K562 (cell line): Measurements from ENCODE around the gene WWP2. TPM values are rescaled to one million over a fixed set of nuclear protein-coding genes. Genes with fewer than 3 reads are reported as not detected.

Experiments used
- CREB5 ChIP-seq: fragments of 250-450 bp; sonication (Bioruptor Pico); IDR thresholded peaks from 2 replicates; pipeline ENCODE4 v1.5.0; 2020; ENCODE audit warnings: mild to moderate bottlenecking
- E2F4 ChIP-seq: sonication (generic); formaldehyde crosslinking; IDR thresholded peaks from 2 replicates; pipeline ENCODE4 v1.8.0; 2022; ENCODE audit warnings: mild to moderate bottlenecking, low read depth, missing genetic modification reagents
- ELK1 ChIP-seq: sonication (generic); formaldehyde crosslinking; IDR thresholded peaks from 2 replicates; pipeline ENCODE4 v1.8.1; 2022; ENCODE audit warnings: missing genetic modification reagents
- FOXK1 ChIP-seq: sonication (generic); formaldehyde crosslinking; IDR thresholded peaks from 2 replicates; pipeline ENCODE4 v1.8.0; 2022; ENCODE audit warnings: missing genetic modification reagents, mild to moderate bottlenecking, borderline replicate concordance
- IFI16 ChIP-seq: fragments of 250-450 bp; sonication (Bioruptor Pico); IDR thresholded peaks from 2 replicates; pipeline ENCODE4 v2.1.2; 2022; ENCODE audit warnings: mild to moderate bottlenecking, inconsistent platforms
- IRF2 ChIP-seq: sonication (generic); formaldehyde crosslinking; IDR thresholded peaks from 2 replicates; pipeline ENCODE4 v1.8.1; 2022; ENCODE audit warnings: mild to moderate bottlenecking, missing genetic modification reagents
- MCM7 ChIP-seq, 2 experiments: fragments of 450-650 bp; IDR thresholded peaks; 2 replicates each; pipeline ENCODE4 v1.6.1; 2016 to 2018
- PHTF2 ChIP-seq: fragments of 250-450 bp; sonication (Bioruptor Pico); IDR thresholded peaks from 2 replicates; pipeline ENCODE4 v1.5.0; 2021; ENCODE audit warnings: mild to moderate bottlenecking
- PML ChIP-seq: IDR thresholded peaks from 2 replicates; pipeline ENCODE4 v1.6.1; 2012; ENCODE audit warnings: low read length, inconsistent platforms
- RAD51 ChIP-seq: fragments of 450-650 bp; IDR thresholded peaks from 2 replicates; pipeline ENCODE4 v1.7.1; 2016; ENCODE audit warnings: low read depth, mild to moderate bottlenecking, borderline replicate concordance
- REST ChIP-seq, 2 experiments: fragments of 450-650 bp; formaldehyde crosslinking in 1 of 2; IDR thresholded peaks; 2 replicates each; pipeline versions ENCODE4 v1.4.0 to v1.6.1; 2014 to 2020; ENCODE audit warnings: mild to moderate bottlenecking in 2 of 2, borderline replicate concordance in 1 of 2, low read depth in 1 of 2
- ZBTB17 ChIP-seq: fragments of 450-650 bp; formaldehyde crosslinking; IDR thresholded peaks from 2 replicates; pipeline ENCODE4 v1.4.0; 2020; ENCODE audit warnings: mild to moderate bottlenecking
- polyA plus RNA-seq, 8 experiments: library from polyadenylated mRNA; depleted of rRNA in 4 of 8; stranded (reverse) in 5 of 8; unstranded in 3 of 8; fragments of >200 nt; fragmentation: Nextera tagmentation in 2 of 8; fragmentation: Illumina TruSeq in 1 of 8; extraction: Ambion mirVana in 2 of 8; extraction: Trizol in 1 of 8; gene quantifications; 2 replicates each; pipeline versions ENCODE4 v1.2.1 to v1.2.3, GENCODE V29; 2011 to 2014; ENCODE audit warnings: inconsistent platforms in 1 of 8, missing spikeins in 1 of 8
- total RNA-seq, 7 experiments: library from RNA; depleted of rRNA in 6 of 7; stranded (reverse); fragments of >200 nt in 6 of 7; fragmentation: Illumina TruSeq in 2 of 7; extraction: Trizol in 2 of 7; gene quantifications; 2 replicates each; pipeline versions ENCODE4 v1.2.1 to v1.2.3, GENCODE V29; 2011 to 2021; ENCODE audit warnings: low replicate concordance in 1 of 7
- TF ChIP-seq, protein P1 (sequence below): fragments of 200-400 bp; formaldehyde crosslinking; IDR thresholded peaks from 2 replicates; pipeline ENCODE4 v1.6.1; 2017; ENCODE audit warnings: mild to moderate bottlenecking, low read depth, low read length, moderate library complexity

WWP2 gene
- total and polyA plus RNA-seq, 9 of the 15 experiments (the other 6 are each of a cell fraction or from before 2014, with no cell fraction given), result 1.9 to 34.4 (median 14.6) TPM

DNA sequence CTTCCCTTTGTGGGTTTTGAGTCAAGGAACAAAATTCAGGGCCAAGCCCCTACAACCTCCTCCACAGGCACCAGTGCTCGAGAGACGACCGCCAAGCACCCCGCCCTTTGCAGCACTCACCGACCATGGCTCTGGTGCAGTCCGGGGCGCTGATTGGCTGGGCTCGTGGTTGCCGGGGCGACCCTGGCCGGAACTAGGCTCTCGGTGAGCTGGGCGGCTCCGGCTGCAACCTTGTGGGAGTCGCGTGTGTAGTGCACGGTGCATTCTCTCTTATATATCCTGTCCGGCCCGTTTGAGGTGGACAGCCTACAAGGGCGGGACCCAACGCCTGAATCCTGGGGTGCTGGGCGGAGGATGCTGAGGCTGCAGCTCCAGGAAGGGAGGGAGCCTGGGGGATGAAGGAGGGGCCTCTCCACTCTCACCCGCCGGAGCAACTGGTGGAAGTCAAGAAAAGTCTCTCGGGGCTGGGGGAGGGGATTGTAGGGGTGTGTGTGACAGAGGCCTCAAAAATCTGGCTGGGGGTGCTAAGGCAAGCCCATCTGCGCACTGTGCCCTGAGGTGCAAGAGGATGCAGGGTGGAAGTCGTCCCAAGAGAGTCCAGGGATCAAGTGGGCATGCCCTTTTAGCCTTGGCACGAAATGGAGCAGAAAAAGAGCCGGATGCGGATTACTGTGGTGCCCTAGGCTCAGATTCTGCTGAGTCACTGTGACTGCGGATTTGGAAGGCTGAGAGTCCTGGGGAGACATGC lies 35.6 kb upstream of the WWP2 start, which contains the start of gene NQO1 (continued):
- TF ChIP-seq REST (IDR thresholded peaks at IDR 0.05; ENCODE audit: borderline replicate concordance) (peak; percentile 35), REST (CRISPR knock-in tag; IDR thresholded peaks at IDR 0.05; ENCODE audit: low read depth) (no peak), PHTF2 (no peak), IRF2 (CRISPR knock-in tag) (no peak), ELK1 (CRISPR knock-in tag) (no peak), FOXK1 (CRISPR knock-in tag) (0 out of 2 replicates have a peak, but pooled peaks have one; percentile 62), PML (peak; percentile 53; the same call in 1 of the 2 replicates), ZBTB17 (no peak), IFI16 (CRISPR knock-in tag) (no peak), RAD51 (no peak), CREB5 (CRISPR knock-in tag) (no peak), E2F4 (CRISPR knock-in tag) (no peak), MCM7 (IDR thresholded peaks at IDR 0.05) (no peak)
- TF ChIP-seq, protein P1, sequence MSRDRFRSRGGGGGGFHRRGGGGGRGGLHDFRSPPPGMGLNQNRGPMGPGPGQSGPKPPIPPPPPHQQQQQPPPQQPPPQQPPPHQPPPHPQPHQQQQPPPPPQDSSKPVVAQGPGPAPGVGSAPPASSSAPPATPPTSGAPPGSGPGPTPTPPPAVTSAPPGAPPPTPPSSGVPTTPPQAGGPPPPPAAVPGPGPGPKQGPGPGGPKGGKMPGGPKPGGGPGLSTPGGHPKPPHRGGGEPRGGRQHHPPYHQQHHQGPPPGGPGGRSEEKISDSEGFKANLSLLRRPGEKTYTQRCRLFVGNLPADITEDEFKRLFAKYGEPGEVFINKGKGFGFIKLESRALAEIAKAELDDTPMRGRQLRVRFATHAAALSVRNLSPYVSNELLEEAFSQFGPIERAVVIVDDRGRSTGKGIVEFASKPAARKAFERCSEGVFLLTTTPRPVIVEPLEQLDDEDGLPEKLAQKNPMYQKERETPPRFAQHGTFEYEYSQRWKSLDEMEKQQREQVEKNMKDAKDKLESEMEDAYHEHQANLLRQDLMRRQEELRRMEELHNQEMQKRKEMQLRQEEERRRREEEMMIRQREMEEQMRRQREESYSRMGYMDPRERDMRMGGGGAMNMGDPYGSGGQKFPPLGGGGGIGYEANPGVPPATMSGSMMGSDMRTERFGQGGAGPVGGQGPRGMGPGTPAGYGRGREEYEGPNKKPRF, result no peak
